Stimulated activated CD8-positive, alpha-beta memory T cell treated with anti-CD3 and anti-CD28 coated beads, Interleukin-4, amount 100 ng/mL, for 4 hours (primary cell): ENCODE data around the gene KLK13.

Source experiments
- DNase-seq, 2 donors: peaks; one replicate each; pipeline ENCODE4 v3.0.0-alpha.2; 2020; ENCODE audit warnings: low read depth in 2 of 2, low spot score in 1 of 2

KLK13 gene

GRCh38 chr19:51091895-51092873 is 27.3 kb upstream of the KLK13 start:
- no peak for DNase-seq

GRCh38 chr19:51091126-51091525 is 26.2 kb upstream of the KLK13 start:
- no peak for DNase-seq

GRCh38 chr19:51090471-51090870 is 25.6 kb upstream of the KLK13 start:
- DNase-seq = no peak

- DNase-seq = no peak
Observed at GRCh38 chr19:51089786-51090185, 24.9 kb upstream of the KLK13 start.

GRCh38 chr19:51086153-51086850 is 21.4 kb upstream of the KLK13 start:
- DNase-seq = no peak

- no peak for DNase-seq
Observed at GRCh38 chr19:51084505-51084904, 19.6 kb upstream of the KLK13 start.

- DNase-seq = no peak
Observed at GRCh38 chr19:51083783-51084182, 18.9 kb upstream of the KLK13 start.

GRCh38 chr19:51083181-51083580 is 18.3 kb upstream of the KLK13 start:
- DNase-seq = no peak

GRCh38 chr19:51082611-51083010 is 17.7 kb upstream of the KLK13 start, which contains the start of gene KLK14:
Gene KLK14, minus strand, starts transcription at chr19:51082887. Its CDS starts 273 bp downstream, at chr19:51082614.
- no peak for DNase-seq

- no peak for DNase-seq
Observed at GRCh38 chr19:51081476-51081875, 16.6 kb upstream of the KLK13 start.

GRCh38 chr19:51079481-51080110 is 14.7 kb upstream of the KLK13 start:
- DNase-seq = no peak

GRCh38 chr19:51078731-51079130 is 13.8 kb upstream of the KLK13 start:
- no peak for DNase-seq

- DNase-seq = no peak
Observed at GRCh38 chr19:51078104-51078503, 13.2 kb upstream of the KLK13 start.

- DNase-seq = no peak
Observed at GRCh38 chr19:51076631-51077213, 11.8 kb upstream of the KLK13 start.

- DNase-seq = no peak
Observed at GRCh38 chr19:51075998-51076397, 11.1 kb upstream of the KLK13 start.

- no peak for DNase-seq
Observed at GRCh38 chr19:51071095-51071405, 6.2 kb upstream of the KLK13 start.

- DNase-seq = no peak
Observed at GRCh38 chr19:51070334-51071094, 5.6 kb upstream of the KLK13 start.

GRCh38 chr19:51066393-51067186 is 1.7 kb upstream of the KLK13 start:
- no peak for DNase-seq

GRCh38 chr19:51065221-51065960 is 499 bp upstream of the KLK13 start:
- DNase-seq = no peak
